ENCODE measurements around the gene RAB35. TPM values are rescaled to one million over a fixed set of nuclear protein-coding genes. Genes with fewer than 3 reads are reported as not detected.

Gene RAB35
- total and polyA plus RNA-seq, 2 of the 4 experiments (the other 2 are of a cell fraction): 32.6 to 49.6 TPM

GRCh38 chr12:120060717-120061116, 55.8 kb downstream of the RAB35 start:
- Histone ChIP-seq H2BK15ac (ENCODE audit: low read depth, low read length) (no peak overlapping the region), H2BK20ac (ENCODE audit: low read depth, low read length) (no peak overlapping the region), H2AFZ (replicated peaks; ENCODE audit: low read length, poor library complexity) (no peak overlapping the region), H3K4me2 (ENCODE audit: low read depth, low read length) (no peak overlapping the region), H3K36me3 (ENCODE audit: control insufficient read depth, insufficient read depth, low read length) (no peaks in the 10 kb centered on the region), H3K14ac (replicated peaks; ENCODE audit: low read depth, low read length) (no peak overlapping the region), H3K9me3 (ENCODE audit: control insufficient read depth, insufficient read depth, low read length) (no peaks in the 10 kb centered on the region), H3K4me3 (ENCODE audit: insufficient read depth, low read depth, low read length) (no peak overlapping the region), H3K27me3 (ENCODE audit: control insufficient read depth, insufficient read depth, low read length) (peaks cover 35% of the 10 kb centered on the region), H4K20me1 (ENCODE audit: insufficient read depth, low read length) (no peaks in the 10 kb centered on the region), H4K8ac (ENCODE audit: low read depth in 2 of 2, low read length in 2 of 2) (no peak overlapping the region), H3K79me1 (ENCODE audit: low read depth in 1 of 2, low read length in 2 of 2) (no peaks in the 10 kb centered on the region), H3K4me1 (ENCODE audit: control insufficient read depth, insufficient read depth, low read length) (no peaks in the 10 kb centered on the region), H2AK9ac (replicated peaks; ENCODE audit: low read depth, low read length, poor library complexity) (no peak overlapping the region), H2BK120ac (ENCODE audit: low read depth, low read length) (no peak overlapping the region), H4K91ac (ENCODE audit: insufficient read depth, low read depth, low read length) (no peak overlapping the region), H2BK5ac (ENCODE audit: low read depth, low read length, poor library complexity, severe bottlenecking) (no peak overlapping the region), H3K18ac (ENCODE audit: low read depth, low read length) (no peak overlapping the region), H3K23ac (ENCODE audit: low read depth, low read length) (no peak overlapping the region), H3K56ac (ENCODE audit: extremely low read depth, insufficient read depth, low read length) (no peak overlapping the region), H3K9ac (ENCODE audit: low read depth, low read length) (no peak overlapping the region), H4K5ac (ENCODE audit: low read depth, low read length) (no peak overlapping the region), H3K27ac (ENCODE audit: insufficient read depth, low read length) (no peak overlapping the region), H3K9me1 (ENCODE audit: insufficient read depth, low read length) (no peaks in the 10 kb centered on the region), H3K4ac (ENCODE audit: low read depth, low read length) (no peak overlapping the region), H2AK5ac (ENCODE audit: low read depth, low read length) (no peak overlapping the region)
- ChIA-PET POLR2A (ENCODE audit: unreplicated experiment) (no interaction called here), CTCF (no interaction called here)
- DNase-seq (no peak), ATAC-seq (ENCODE audit: low read depth) (no peak)
- no TSS peak for BruUV-seq (replicated peaks)
- dilution Hi-C loops (cut with HindIII; ENCODE audit: low sequenced_read_pairs, unreplicated experiment) (no loop called here), in situ Hi-C loops (cut with MboI; ENCODE audit: low sequenced_read_pairs) (no loop called here), intact Hi-C loops (cut with micrococcal nuclease) (no loop called here)
- no CpG with 5 or more reads among the region's 5 CpGs for WGBS, 2 experiments (ENCODE audit: extremely low coverage in 2 of 2, insufficient read length in 1 of 2)
- TF ChIP-seq CEBPB (IDR thresholded peaks at IDR 0.05; ENCODE audit: low read depth, low read length): no peak

Data from IMR-90 (cell line).